ENCODE results near the gene UCP2.

The UCP2 gene

DNA sequence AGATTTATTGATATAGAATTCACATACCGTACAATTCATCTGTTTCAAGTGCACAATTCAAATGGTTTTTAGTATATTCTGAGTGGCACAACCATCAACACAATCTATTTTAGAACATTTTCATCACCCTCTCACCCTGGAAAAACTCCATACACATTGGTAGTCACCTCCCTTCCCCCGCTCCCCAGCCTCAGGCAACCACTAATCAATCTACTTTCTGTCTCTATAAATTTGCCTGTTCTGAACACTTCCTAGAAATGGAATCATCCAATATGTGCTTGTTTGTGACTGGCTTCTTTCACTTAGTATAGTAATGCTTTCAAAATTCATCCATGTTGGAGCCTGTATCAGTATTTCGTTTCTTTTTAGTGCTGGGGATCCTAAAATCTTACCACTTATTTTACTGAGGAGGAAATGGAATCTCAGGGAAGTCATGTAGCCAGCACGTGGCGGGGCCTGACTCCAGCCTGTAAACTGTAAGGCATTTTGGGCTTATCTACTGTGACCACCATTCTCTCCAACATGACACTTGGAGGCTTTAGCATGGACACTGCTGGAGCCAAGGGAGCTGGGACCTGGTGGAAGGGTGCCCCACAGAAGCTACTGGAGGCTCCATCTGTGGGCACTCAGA lies 27.1 kb upstream of the UCP2 start:
- no peak for DNase-seq

DNA sequence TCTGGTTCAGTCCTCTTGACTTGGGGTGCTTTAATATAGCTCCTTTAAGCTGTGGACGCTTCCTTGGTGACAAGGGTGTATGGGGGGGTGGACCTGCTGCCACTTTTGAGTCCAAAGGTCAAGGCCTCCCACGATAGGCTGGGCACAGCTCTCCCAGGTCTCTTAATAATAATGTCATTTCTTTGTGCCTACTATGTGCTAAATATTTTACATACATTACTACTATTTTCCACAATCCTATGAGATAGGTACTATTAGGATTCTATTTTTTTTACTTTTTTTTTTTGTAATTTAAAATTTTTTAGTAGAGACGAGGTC lies 26.5 kb upstream of the UCP2 start:
- no peak for DNase-seq

DNA sequence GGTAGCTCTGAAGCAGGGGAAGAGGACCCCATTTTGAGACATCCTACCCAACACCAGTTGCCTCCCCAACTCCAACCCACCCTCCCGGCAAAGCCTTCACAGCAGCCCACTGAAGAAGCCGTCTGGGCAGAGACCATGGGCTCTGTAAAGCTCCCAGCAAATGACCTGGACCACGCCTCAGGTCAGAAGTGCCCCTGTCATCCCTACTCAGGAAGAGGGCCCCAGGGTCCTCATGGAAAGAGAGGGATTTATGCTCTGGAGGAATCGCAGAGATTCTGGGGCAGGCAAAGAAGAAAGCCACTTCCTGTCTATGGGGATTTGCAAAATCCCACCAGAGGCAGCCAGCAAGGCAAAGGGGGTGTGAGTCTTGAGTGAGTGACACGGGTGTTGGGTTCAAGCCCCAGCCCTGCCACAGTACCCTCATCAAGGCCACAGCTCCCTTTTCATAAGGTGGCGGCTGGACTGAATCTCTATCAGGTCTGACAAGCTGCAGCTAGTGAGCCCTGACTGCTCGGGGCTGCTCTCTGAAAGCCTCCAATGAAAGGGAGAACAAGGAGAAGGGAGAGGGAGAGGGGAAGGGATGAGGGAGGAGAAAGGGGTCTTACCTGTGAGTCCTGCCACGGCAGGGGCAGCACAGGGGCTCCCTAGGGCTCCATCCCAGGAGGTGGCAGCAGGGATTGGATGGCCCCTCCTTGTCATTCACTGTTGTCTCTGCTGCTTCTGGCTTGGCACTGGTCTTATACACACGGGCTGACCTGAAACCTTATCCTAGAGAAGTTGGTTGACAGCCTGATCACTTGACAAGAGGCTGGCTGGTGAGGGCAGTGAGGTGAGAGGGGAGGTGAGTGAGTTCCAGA lies 26.0 kb upstream of the UCP2 start, which contains the start of gene UCP3:
UCP3 (minus strand) TSS at position 713 of the 857 bp plus-strand sequence. CDS start 2,043 bp downstream, outside the sequence.
- DNase-seq: no peak

DNA sequence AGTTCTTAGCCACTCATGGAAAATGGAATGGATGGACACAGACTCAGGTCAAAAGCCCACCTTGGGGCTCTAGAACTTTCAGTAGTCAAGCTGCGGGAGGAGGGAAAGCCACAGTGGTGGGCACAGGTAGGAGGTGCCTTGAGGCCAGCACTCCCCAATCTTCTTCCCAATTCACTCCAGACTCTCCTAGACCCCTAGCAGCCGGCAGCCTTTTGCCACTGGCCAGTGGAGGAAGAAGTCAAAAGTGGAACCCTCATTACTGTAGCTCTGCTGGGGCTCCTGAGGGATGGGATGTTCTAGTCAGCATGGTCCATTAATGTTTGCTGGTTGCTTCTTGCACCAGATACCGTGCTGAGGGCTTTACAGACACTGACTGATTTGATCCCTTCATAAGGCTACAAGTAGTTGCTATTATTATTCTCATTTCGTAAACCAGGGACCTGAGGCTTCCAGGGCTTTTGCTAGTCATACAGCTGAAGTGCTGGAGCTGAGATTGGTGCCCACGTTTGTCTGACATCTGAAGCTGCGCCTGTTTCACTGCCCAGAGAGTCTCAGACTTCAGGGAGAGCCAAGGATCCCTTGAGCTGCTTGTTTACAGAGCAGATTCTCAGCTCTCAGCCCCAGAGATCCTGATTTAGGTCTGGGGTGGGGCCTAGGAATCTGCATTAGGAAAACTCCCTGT lies 25.2 kb upstream of the UCP2 start:
- DNase-seq: no peak

DNA sequence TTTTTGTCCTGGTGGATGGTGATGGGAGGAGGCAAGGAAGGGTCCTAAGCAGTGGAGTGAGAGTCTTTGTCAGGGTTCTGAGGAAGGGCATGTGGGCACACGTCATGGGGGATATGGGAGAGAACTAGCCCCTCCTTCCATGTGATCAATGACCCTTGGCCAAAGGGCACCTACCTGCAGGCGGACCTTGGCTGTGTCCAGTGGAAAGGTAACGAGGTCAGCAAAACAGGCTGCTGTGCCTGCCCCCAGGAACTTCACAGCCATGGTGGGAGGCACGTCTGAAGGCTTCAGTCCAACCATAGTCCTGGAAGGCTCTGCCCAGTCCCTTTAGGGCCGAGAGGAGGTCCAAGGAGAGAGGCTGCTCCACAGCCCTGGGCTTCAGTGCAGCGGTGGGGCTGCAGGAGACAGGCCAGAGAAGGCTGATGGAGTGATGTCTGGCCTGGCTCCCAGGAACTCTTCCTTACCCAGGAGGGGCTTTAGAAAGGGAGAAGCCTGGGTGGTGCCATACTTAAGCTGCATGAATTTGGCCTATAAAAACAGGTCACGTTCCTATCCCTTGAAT lies 24.2 kb upstream of the UCP2 start:
- no peak for DNase-seq

DNA sequence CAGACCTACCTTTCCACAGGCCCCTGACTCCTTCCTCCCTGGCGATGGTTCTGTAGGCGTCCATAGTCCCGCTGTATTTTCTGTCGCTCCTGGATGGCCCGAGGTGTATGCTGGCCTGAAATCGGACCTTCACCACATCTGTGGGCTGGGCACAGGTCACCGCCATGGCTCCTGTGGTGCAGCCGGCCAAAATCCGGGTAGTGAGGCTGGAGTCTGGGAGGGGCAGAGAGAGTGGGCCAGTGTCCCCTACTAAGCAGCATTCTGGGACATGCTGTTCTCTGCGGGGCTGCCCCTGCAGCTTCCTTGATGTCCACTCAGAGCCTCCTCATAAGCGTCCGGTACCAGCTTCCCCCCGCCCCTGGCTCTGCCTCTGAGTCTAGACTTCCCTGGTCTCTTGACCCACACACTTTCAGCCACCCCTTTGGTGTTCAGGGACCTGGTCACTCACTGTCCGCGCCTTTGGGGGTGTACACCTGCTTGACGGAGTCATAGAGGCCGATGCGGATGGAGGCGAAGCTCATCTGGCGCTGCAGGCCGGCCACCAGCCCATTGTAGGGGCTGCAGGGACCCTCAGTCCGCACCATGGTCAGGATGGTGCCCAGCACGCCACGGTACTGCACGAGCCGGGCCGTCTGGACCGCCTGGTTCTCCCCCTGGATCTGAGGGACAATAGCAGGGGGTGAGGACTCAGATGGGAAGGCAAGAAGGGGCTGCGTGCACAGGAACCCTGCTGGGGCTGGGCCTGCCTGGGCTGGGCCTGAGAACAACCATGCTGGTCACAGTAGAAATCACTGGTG lies 23.3 kb upstream of the UCP2 start:
- no peak for DNase-seq

DNA sequence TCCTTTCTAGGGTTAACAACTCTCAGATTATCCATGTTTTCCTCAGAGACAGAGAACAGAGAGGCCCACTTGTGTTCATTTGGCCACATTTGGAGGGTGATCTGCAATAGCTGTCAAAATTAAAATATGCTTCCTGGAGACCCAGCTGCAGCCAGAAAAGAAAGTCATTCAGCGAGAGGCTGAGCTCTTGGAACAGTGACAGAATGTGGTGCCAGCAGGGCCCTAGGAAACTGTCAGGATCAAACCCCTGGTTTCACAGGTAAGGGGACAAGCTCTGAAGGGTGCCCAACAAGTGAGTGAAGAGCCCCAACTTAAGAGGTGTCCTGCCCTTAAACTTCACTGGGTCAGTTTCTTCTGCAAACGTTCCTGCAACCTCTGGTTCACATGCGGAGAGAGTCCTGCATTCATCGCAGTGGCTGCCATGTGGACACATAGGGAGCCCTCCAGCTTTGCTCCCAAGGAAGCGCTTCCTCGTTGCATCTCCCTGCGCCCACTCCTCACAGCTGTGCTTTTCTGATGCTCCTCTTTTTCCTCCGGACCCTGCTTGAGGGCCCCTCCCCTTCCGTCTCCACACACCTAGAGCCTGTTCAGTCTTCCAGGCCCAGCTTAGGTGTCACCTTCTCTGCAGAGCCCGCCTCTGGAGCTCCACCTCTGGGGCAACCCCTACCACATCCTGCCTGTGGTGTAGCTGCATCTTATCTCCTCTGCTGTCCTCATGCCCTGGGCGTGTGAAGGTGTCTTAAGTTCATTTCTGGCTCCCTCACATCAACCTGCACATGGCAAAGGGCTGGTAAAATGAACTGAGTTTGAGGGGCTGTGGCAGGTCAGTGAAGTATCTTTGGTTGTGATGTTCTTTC lies 22.3 kb upstream of the UCP2 start:
- DNase-seq: no peak

DNA sequence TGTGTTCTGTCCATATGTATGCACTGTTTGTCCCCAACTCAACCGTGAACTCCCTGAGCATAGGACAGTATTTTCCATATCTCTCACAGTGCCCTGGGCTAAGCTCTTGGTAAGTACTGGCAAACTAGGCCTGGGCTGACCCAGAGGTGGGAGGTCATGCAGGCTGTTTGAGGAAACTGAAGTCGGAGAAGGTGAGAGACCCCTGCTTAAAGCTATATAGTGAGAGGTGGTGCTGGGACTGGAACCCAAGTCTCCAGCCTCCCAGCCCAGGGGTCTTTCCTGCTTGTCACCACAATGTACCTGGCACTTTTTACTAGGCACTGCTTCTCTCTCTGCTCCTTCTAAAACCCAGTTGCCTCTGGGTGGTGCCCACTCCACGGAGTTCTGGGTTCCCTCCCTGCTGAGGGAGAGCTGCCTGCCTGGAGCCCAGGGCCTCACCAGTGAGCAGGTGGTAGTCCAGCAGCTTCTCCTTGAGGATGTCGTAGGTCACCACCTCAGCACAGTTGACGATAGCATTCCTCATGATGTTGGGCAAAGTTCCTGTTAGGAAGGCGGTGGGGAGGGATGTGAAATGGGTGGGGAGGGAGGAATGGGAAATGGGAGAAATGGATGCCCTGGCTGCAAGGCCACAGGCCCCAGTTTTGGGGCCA lies 21.5 kb upstream of the UCP2 start:
- no peak for DNase-seq

DNA sequence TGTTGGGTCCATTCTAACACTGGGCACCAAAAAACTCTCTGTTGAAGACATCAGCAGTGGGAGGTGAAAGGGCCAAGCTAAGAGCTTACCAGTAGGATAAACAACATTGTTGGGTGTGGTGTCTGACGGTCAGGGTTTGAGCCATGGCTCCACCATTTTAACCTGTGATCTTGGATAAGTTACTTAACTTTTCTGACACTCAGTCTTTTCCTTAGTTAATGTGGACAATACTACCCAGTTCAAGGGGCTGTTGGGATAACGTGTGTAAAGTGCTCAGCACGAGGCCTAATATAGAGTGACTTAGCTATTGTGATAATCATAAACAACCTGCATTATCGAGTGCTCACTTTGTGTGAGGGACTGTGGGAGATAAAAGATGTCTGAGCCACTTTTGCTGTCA lies 20.2 kb upstream of the UCP2 start:
- no peak for DNase-seq

DNA sequence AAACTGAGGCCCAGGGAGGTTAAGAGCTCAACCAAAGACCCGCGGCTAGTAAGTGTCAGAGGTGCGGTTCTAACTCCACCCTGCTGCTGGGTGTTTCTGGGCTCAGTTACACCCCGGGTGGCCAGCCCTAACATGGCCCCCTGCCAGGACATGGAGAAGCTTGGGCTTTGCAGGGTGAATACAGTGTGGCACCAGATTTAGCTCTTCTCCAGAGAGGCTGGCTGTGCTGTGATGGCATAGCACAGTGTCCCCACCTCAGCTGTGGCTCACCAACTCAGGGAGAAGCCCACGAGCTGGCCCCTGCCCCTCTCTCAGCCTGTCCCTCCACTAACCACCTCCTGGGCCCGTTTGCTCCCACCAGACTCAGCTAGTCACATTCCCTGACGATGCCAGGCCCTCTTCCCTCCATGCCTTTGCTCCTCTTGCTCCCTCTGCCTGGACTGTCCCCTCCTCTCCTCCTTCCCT lies 19.2 kb upstream of the UCP2 start:
- DNase-seq: no peak

DNA sequence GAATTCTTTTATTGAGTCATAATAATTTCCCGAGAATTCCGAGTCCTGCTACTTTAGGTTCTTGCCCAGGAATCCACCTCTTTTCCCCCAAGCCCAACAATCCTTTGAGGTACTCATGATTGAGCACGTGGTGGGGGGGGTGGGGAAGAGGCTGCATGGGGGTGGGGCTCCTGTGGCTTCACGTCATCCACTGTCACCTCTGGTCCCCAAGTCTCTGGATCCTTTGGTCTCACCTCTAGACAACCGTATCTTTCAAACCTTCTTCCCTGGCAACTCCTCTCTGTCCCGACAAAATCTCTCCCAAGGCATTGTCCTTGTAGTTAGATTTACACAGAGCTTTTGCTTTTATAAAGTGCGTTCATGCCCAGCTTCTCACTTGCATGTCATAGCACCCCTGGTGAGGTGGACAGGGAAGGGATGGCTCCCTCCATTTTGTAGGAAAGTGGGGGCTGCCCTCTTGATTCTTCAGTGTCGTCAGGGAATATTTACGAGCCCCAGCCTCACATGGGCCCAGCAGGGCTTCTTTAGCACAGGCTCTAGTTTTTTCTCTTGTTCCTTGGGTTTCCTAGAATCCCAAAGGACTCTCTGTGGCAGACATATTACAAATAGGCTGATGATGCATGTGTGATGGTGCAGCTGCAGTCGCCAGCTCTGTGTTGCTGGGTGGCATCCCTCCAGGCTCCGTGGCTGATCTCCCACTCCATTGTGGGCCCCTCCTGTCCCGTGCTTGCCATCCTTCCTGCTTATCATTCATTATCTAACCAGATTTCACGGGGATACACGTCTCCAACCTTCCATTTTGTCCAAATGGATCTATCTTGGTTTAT lies 17.9 kb upstream of the UCP2 start:
- DNase-seq: no peak

DNA sequence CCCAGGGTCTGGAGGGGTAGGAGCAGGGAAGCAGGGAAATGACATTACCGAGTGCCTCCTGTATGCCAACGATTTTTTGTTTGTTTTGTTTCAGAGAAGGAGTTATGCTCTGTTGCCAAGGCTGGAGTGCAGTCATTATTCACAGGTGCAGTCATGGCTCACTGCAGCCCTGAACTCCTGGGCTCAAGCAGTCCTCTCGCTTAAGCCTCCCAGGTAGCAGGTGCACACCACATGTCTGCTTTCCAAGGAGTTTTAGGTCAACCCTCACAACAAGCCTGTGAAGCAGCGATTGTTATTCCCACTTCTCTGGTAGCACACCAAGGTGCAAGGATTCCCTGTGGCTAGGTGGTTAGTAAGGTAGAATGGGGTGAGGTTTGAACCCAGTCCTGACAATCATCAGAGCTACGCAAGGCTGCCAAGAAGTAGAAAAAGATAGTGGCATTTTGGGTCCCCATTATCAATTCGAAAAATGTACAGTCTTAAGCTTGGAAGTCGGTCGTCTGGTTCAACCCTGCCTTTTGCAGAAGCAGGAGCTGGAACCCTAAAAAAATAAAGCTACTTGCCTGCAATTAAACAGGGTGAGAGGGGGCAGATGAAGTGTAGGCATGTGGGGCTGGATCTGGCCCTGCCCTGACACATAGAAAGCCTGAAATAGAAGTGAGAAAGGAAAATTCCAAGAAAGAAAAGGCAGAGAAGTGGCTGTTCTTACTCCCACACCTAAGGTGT lies 17.1 kb upstream of the UCP2 start:
- no peak for DNase-seq

DNA sequence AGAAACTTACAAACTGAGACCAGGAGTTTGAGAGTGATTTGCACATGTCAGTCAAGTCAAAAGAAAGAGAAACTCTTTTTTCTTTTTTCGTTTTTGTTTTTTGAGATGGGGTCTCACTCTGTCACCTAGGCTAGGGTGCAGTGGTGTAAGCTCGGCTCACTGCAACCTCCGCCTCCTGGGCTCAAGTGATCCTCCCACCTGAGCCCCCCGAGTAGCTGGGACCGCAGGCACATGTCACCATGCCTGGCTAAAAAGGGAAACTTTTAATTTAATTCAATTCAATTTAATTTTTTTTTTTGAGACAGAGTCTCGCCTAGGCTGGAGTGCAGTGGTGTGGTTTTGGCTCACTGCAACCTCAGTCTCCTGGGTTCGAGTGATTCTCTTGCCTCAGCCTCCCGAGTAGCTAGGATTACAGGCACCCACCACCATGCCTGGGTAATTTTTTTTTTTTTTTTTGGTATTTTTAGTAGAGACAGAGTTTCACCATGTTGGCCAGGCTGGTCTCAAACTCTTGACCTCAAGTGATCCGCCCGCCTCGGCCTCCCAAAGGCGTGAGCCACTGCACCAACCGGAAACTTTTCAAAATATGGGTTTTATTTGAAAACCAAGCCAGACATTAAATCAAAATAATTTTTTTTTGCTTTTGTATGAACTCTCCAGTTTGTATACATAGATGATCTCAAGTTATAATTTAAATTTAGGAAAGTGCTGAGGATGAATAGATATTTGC lies 16.4 kb upstream of the UCP2 start:
- no peak for DNase-seq

DNA sequence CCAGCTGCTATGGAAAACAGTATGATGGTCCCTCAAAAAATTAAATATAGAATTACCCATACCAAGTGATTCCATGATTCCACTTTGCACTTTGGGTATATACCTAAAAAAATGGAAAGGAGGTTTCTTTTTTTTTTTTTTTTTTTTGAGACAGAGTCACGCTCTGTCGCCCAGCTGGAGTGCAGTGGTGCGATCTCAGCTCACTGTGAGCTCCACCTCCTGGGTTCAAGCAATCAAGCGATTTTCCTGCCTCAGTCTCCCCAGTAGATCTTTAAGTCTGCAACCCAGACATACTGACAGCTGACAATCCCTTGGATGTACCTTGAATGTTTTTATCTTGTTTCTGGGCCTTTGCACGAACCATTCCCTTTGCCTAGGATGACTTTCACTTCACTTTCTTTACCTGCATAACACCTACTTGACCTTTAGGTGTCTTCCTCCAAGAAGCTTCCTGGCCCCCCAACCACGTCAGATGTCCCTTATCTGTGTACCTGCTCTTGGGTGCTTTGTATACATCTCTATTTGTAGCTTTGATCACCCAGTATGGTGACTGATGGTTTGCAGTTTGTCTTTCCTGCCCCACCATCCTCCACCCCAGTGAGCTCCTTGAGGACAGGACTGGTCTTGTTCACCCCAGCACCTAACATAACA lies 14.6 kb upstream of the UCP2 start:
- no peak for DNase-seq

DNA sequence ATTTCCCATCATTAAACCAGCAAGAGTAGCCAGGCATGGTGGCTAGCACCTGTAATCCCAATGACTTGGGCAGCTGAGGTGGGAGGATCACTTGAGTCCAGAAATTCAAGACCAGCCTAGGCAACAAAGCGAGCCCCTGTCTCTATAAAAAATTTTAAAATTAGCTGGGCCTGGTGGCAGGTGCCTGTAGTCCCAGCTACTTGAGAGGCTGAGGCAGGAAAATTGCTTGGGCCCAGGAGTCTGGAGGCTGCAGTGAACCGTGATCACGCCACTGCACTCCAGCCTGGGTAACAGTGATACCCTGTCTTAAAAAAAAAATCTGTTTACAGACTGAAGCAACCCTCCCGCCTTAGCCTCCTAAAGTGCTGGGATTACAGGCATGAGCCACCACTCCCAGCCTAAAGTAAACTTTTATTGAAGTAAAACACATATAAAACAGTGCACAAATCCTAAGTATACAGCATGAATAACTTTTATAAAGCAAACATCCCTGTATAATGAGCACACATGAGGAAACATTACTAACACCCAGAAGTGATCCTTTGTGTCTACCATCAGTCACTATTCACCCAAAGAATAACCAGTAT lies 13.6 kb upstream of the UCP2 start:
- no peak for DNase-seq

DNA sequence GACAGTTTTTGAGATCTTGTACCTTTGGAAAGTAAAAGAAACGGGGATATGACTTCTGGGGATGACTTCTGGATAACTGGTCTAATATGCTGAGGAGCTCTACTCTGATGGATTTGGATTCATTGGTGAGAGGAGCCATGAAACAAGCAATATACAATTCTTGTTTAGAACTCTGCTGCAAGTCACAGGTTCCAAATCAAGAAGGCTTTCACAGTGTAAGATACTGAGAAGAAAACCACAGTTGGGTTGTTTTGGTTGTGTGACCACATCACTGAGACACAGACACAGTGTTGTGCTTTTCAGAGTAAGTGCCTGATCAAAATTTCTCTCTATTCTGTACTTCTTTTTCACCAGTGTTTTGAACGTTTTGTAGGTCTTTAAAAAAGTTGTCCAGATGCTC lies 13.1 kb upstream of the UCP2 start:
- no peak for DNase-seq

DNA sequence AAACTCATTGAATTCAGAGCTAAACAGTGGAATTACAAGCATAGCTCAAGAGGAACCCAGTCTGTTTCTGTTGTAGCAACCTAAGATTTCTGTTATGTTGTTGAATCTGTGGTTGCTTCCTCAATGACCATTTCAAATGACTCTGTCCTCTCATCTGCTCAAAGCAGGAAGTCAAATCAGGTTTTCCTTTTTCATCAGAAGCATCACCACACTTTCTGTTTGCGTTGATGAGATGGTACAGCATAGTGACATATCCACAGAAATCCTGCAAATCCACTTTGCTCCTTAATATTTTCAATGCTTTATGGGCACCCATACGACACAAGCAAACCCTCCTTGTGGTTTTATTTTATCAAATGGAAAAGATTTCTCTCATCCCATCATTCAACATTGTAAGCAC lies 12.6 kb upstream of the UCP2 start:
- DNase-seq: no peak

DNA sequence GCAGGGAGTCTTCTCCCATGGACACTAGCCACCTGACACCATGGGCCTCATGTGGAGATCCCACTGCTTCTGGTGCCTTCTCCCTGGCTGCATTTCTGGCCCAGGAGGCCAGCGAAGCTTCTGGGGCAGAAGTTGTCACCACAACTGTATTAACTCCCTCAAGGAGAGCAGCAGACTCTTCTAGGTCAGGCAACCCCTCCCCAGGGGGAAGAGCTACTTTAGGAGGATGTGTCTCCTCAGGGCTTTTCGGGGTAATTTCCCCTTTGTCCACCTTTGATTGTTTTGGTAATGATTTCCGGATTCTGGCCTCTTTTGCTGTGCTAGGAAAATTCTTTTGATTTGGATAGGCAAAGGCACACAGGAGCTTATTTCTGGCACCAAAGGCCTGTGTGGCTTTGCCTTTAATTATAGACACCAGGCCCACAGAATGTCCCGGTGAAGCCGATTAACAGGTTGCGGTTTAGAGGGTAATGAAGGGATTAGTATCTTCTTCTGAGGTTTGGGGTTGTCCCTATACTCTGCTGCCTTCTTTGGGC lies 8.9 kb upstream of the UCP2 start:
- DNase-seq: no peak

All from amniotic stem cell (primary cell).